HepG2 (cell line): Measurements from ENCODE around the gene BCL2L2. TPM values are rescaled to one million over a fixed set of nuclear protein-coding genes. Genes with fewer than 3 reads are reported as not detected.
A peak's percentile ranks its signal among the peaks of the same experiment; 100 is the strongest.

Experiments used
- AHR ChIP-seq: IDR thresholded peaks from 2 replicates; pipeline ENCODE4 v1.6.1; 2018; ENCODE audit warnings: missing genetic modification reagents, missing compliant biosample characterization
- ASH2L ChIP-seq: fragments of 300-600, 200-600 bp; sonication (generic); IDR thresholded peaks from 2 replicates; pipeline ENCODE4 v1.7.0; 2017; ENCODE audit warnings: low read depth, mild to moderate bottlenecking, moderate library complexity, mixed read lengths, low read length; ENCODE audit not compliant: insufficient read length
- HIVEP1 ChIP-seq: sonication (generic); formaldehyde crosslinking; IDR thresholded peaks from 2 replicates; pipeline ENCODE4 v1.4.0; 2020; ENCODE audit warnings: mild to moderate bottlenecking, missing genetic modification reagents
- HMG20A ChIP-seq: IDR thresholded peaks from 2 replicates; pipeline ENCODE4 v1.6.1; 2016; ENCODE audit warnings: borderline replicate concordance
- HOXD1 ChIP-seq: sonication (generic); formaldehyde crosslinking; IDR thresholded peaks from 2 replicates; pipeline ENCODE4 v1.5.0; 2020; ENCODE audit warnings: missing genetic modification reagents
- LCORL ChIP-seq, 2 experiments: fragments of 450-650 bp in 1 of 2; sonication (generic) in 1 of 2; formaldehyde crosslinking in 1 of 2; IDR thresholded peaks; 2 replicates each; pipeline versions ENCODE4 v1.5.0 to v1.6.1; 2017 to 2020; ENCODE audit warnings: antibody characterized with exemption in 1 of 2, missing genetic modification reagents in 1 of 2
- NCOR1 ChIP-seq: fragments of 200-600 bp; sonication (generic); IDR thresholded peaks from 2 replicates; pipeline ENCODE4 v1.7.0; 2017; ENCODE audit warnings: antibody characterized with exemption, low read length, borderline replicate concordance
- NFKBIZ ChIP-seq: IDR thresholded peaks from 2 replicates; pipeline ENCODE4 v1.6.1; 2018; ENCODE audit warnings: missing genetic modification reagents, missing compliant biosample characterization
- RFX3 ChIP-seq: IDR thresholded peaks from 2 replicates; pipeline ENCODE4 v1.6.1; 2016; ENCODE audit warnings: missing biosample characterization, missing genetic modification reagents
- SATB2 ChIP-seq: sonication (generic); formaldehyde crosslinking; IDR thresholded peaks from 2 replicates; pipeline ENCODE4 v1.5.0; 2020; ENCODE audit warnings: missing genetic modification reagents
- SMAD9 ChIP-seq: sonication (generic); formaldehyde crosslinking; IDR thresholded peaks from 2 replicates; pipeline ENCODE4 v1.5.1; 2020; ENCODE audit warnings: mild to moderate bottlenecking, missing genetic modification reagents
- SPEN ChIP-seq: sonication (generic); formaldehyde crosslinking; IDR thresholded peaks from 2 replicates; pipeline ENCODE4 v1.5.1; 2020; ENCODE audit warnings: low read depth, mild to moderate bottlenecking, missing genetic modification reagents
- TSC22D2 ChIP-seq: sonication (generic); formaldehyde crosslinking; IDR thresholded peaks from 2 replicates; pipeline ENCODE4 v1.5.1; 2020; ENCODE audit warnings: missing genetic modification reagents, mild to moderate bottlenecking, borderline replicate concordance
- ZNF331 ChIP-seq: sonication (generic); formaldehyde crosslinking; IDR thresholded peaks from 2 replicates; pipeline ENCODE4 v1.4.0; 2020; ENCODE audit warnings: missing genetic modification reagents
- ZNF460 ChIP-seq: sonication (generic); formaldehyde crosslinking; IDR thresholded peaks from 2 replicates; pipeline ENCODE4 v1.5.1; 2020; ENCODE audit warnings: missing genetic modification reagents, mild to moderate bottlenecking, borderline replicate concordance
- ZNF552 ChIP-seq: sonication (generic); formaldehyde crosslinking; IDR thresholded peaks from 2 replicates; pipeline ENCODE4 v1.9.0; 2022; ENCODE audit warnings: missing genetic modification reagents, mild to moderate bottlenecking, borderline replicate concordance
- ZNF572 ChIP-seq: sonication (generic); formaldehyde crosslinking; IDR thresholded peaks from 2 replicates; pipeline ENCODE4 v1.5.1; 2020; ENCODE audit warnings: mild to moderate bottlenecking, missing genetic modification reagents
- ZNF7 ChIP-seq: IDR thresholded peaks from 2 replicates; pipeline ENCODE4 v1.6.1; 2016; ENCODE audit warnings: missing biosample characterization, missing genetic modification reagents
- ZNF761 ChIP-seq: sonication (generic); formaldehyde crosslinking; conservative IDR thresholded peaks from 2 replicates; pipeline ENCODE4 v1.4.0; 2020; ENCODE audit warnings: mild to moderate bottlenecking, missing genetic modification reagents
- ZNF780A ChIP-seq: sonication (generic); formaldehyde crosslinking; IDR thresholded peaks from 2 replicates; pipeline ENCODE4 v1.8.0; 2022; ENCODE audit warnings: mild to moderate bottlenecking, missing genetic modification reagents, moderate library complexity
- ZNF788 ChIP-seq: sonication (generic); formaldehyde crosslinking; IDR thresholded peaks from 2 replicates; pipeline ENCODE4 v1.5.0; 2020; ENCODE audit warnings: mild to moderate bottlenecking, missing genetic modification reagents, borderline replicate concordance
- polyA plus RNA-seq, 8 experiments: library from polyadenylated mRNA; depleted of rRNA in 3 of 8; stranded (reverse) in 7 of 8; unstranded in 1 of 8; fragments of >200 nt; fragmentation: Illumina TruSeq in 4 of 8; extraction: Trizol in 4 of 8; gene quantifications; 2 replicates each; pipeline versions ENCODE4 v1.2.1 to v1.2.3, GENCODE V29; 2011 to 2016; ENCODE audit warnings: low read depth in 4 of 8, missing spikeins in 1 of 8, mixed read lengths in 1 of 8; ENCODE audit not compliant: insufficient read depth in 1 of 8
- total RNA-seq, 5 experiments: library from RNA; depleted of rRNA; stranded (reverse); fragments of >200 nt; fragmentation: Illumina TruSeq; extraction: Trizol; gene quantifications; 2 replicates each; pipeline ENCODE4 v1.2.3, GENCODE V29; 2016; ENCODE audit warnings: low read depth in 1 of 5
- TF ChIP-seq, protein P1 (sequence below): sonication (generic); formaldehyde crosslinking; IDR thresholded peaks from 2 replicates; pipeline ENCODE4 v1.9.0; 2021; ENCODE audit warnings: missing genetic modification reagents, borderline replicate concordance
- TF ChIP-seq, protein P2 (sequence below): sonication (generic); formaldehyde crosslinking; IDR thresholded peaks from 2 replicates; pipeline ENCODE4 v1.8.0; 2023; ENCODE audit warnings: mild to moderate bottlenecking, missing genetic modification reagents
- TF ChIP-seq, protein P3 (sequence below): sonication (generic); formaldehyde crosslinking; IDR thresholded peaks from 2 replicates; pipeline ENCODE4 v1.4.0; 2020; ENCODE audit warnings: mild to moderate bottlenecking, missing genetic modification reagents
- TF ChIP-seq, protein P4 (sequence below): sonication (generic); formaldehyde crosslinking; conservative IDR thresholded peaks from 2 replicates; pipeline ENCODE4 v1.8.0; 2022; ENCODE audit warnings: mild to moderate bottlenecking, moderate library complexity, missing genetic modification reagents

Gene BCL2L2
- total and polyA plus RNA-seq, 2 of the 13 experiments (the other 11 are each of a cell fraction or from before 2014, with no cell fraction given), result 28.1 to 49.8 TPM

DNA sequence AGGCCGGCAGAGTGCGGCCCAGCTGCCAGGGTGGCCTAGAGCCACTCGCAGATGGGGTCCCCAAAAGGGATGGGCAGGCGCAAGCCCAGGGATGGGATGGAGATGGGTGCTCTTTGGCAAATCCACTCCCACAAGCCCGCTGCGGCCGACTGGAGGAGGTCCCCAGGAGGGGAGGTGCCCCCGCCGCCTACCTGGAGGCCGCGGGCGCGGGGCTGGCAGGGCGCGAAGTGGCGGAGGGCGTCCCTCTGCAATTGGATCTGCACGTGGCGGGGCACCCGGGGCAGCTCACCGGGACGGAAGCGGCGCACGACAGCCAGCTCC, 4.7 kb upstream of the BCL2L2 start (continued):
- TF ChIP-seq LCORL (IDR thresholded peaks at IDR 0.05) (0 out of 2 replicates have a peak, but pooled peaks have one; percentile 72), LCORL (CRISPR knock-in tag; IDR thresholded peaks at IDR 0.05) (no peak), HIVEP1 (CRISPR knock-in tag) (peak; percentile 98), NCOR1 (no peak), SMAD9 (CRISPR knock-in tag) (peak; percentile 93; the same call in 1 of the 2 replicates), ZNF552 (CRISPR knock-in tag) (peak; percentile 98), ZNF780A (no peak), HMG20A (CRISPR knock-in tag) (no peak), TSC22D2 (CRISPR knock-in tag) (peak; percentile 55), SATB2 (CRISPR knock-in tag) (peak; percentile 92; the same call in 1 of the 2 replicates), RFX3 (CRISPR knock-in tag) (peak; percentile 55), ZNF331 (CRISPR knock-in tag) (peak; percentile 79), NFKBIZ (peak; percentile 86; the same call in 1 of the 2 replicates), ZNF7 (peak; percentile 4), ZNF460 (CRISPR knock-in tag) (no peak), ZNF761 (CRISPR knock-in tag) (peak; percentile 80), AHR (CRISPR knock-in tag) (peak; percentile 83; the same call in 1 of the 2 replicates), SPEN (CRISPR knock-in tag) (peak; percentile 74), ZNF788 (CRISPR knock-in tag) (peak; percentile 49; the same call in 1 of the 2 replicates), ZNF572 (no peak), HOXD1 (CRISPR knock-in tag) (peak; percentile 97), ASH2L (peak; percentile 32)
- TF ChIP-seq, protein P1, sequence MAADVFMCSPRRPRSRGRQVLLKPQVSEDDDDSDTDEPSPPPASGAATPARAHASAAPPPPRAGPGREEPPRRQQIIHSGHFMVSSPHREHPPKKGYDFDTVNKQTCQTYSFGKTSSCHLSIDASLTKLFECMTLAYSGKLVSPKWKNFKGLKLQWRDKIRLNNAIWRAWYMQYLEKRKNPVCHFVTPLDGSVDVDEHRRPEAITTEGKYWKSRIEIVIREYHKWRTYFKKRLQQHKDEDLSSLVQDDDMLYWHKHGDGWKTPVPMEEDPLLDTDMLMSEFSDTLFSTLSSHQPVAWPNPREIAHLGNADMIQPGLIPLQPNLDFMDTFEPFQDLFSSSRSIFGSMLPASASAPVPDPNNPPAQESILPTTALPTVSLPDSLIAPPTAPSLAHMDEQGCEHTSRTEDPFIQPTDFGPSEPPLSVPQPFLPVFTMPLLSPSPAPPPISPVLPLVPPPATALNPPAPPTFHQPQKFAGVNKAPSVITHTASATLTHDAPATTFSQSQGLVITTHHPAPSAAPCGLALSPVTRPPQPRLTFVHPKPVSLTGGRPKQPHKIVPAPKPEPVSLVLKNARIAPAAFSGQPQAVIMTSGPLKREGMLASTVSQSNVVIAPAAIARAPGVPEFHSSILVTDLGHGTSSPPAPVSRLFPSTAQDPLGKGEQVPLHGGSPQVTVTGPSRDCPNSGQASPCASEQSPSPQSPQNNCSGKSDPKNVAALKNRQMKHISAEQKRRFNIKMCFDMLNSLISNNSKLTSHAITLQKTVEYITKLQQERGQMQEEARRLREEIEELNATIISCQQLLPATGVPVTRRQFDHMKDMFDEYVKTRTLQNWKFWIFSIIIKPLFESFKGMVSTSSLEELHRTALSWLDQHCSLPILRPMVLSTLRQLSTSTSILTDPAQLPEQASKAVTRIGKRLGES (CRISPR knock-in tag), result peak; percentile 88
- TF ChIP-seq, protein P2, sequence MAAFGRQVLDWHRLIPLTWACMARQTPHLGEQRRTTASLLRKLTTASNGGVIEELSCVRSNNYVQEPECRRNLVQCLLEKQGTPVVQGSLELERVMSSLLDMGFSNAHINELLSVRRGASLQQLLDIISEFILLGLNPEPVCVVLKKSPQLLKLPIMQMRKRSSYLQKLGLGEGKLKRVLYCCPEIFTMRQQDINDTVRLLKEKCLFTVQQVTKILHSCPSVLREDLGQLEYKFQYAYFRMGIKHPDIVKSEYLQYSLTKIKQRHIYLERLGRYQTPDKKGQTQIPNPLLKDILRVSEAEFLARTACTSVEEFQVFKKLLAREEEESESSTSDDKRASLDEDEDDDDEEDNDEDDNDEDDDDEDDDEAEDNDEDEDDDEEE (CRISPR knock-in tag), result peak; percentile 99
- TF ChIP-seq, protein P3, sequence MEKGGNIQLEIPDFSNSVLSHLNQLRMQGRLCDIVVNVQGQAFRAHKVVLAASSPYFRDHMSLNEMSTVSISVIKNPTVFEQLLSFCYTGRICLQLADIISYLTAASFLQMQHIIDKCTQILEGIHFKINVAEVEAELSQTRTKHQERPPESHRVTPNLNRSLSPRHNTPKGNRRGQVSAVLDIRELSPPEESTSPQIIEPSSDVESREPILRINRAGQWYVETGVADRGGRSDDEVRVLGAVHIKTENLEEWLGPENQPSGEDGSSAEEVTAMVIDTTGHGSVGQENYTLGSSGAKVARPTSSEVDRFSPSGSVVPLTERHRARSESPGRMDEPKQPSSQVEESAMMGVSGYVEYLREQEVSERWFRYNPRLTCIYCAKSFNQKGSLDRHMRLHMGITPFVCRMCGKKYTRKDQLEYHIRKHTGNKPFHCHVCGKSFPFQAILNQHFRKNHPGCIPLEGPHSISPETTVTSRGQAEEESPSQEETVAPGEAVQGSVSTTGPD (CRISPR knock-in tag), result peak; percentile 70; the same call in 1 of the 2 replicates
- TF ChIP-seq, protein P4, sequence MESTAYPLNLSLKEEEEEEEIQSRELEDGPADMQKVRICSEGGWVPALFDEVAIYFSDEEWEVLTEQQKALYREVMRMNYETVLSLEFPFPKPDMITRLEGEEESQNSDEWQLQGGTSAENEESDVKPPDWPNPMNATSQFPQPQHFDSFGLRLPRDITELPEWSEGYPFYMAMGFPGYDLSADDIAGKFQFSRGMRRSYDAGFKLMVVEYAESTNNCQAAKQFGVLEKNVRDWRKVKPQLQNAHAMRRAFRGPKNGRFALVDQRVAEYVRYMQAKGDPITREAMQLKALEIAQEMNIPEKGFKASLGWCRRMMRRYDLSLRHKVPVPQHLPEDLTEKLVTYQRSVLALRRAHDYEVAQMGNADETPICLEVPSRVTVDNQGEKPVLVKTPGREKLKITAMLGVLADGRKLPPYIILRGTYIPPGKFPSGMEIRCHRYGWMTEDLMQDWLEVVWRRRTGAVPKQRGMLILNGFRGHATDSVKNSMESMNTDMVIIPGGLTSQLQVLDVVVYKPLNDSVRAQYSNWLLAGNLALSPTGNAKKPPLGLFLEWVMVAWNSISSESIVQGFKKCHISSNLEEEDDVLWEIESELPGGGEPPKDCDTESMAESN (CRISPR knock-in tag), result peak; percentile 98
